PC-9 (cell line): ENCODE measurements around the gene NMT2.

Experiments
- EZH2 ChIP-seq: fragments of 200-600 bp; sonication (generic); IDR thresholded peaks from 2 replicates; pipeline ENCODE4 v1.8.0; 2017; ENCODE audit warnings: antibody characterized with exemption, low read depth
- TF ChIP-seq, protein P1 (sequence below): fragments of 200-600 bp; sonication (generic); conservative IDR thresholded peaks from 2 replicates; pipeline ENCODE4 v1.6.1; 2017; ENCODE audit warnings: mixed run types, antibody characterized with exemption, mild to moderate bottlenecking, moderate library complexity

- TF ChIP-seq, protein P1, sequence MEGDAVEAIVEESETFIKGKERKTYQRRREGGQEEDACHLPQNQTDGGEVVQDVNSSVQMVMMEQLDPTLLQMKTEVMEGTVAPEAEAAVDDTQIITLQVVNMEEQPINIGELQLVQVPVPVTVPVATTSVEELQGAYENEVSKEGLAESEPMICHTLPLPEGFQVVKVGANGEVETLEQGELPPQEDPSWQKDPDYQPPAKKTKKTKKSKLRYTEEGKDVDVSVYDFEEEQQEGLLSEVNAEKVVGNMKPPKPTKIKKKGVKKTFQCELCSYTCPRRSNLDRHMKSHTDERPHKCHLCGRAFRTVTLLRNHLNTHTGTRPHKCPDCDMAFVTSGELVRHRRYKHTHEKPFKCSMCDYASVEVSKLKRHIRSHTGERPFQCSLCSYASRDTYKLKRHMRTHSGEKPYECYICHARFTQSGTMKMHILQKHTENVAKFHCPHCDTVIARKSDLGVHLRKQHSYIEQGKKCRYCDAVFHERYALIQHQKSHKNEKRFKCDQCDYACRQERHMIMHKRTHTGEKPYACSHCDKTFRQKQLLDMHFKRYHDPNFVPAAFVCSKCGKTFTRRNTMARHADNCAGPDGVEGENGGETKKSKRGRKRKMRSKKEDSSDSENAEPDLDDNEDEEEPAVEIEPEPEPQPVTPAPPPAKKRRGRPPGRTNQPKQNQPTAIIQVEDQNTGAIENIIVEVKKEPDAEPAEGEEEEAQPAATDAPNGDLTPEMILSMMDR: no peak
- no peak for TF ChIP-seq EZH2
Measured at GRCh38 chr10:15175587-15175986, 7.1 kb upstream of the NMT2 start.
